PFSK-1 (cell line): Measurements from ENCODE around the gene GALNT18.

ENCODE experiments used
- FOXP2 ChIP-seq: optimal IDR thresholded peaks from 2 replicates; pipeline ENCODE3; 2011; ENCODE audit warnings: borderline replicate concordance, control low read depth, inconsistent platforms; ENCODE audit not compliant: insufficient read depth; ENCODE audit errors: extremely low read length, extremely low read depth
- POLR2AphosphoS5 ChIP-seq: IDR thresholded peaks from 2 replicates; pipeline ENCODE4 v1.6.1; 2012; ENCODE audit warnings: low read depth, mild to moderate bottlenecking, control low read depth, low read length, moderate library complexity
- REST ChIP-seq, 2 experiments: IDR thresholded peaks; 2 replicates each; pipeline versions ENCODE4 v1.6.1 to v1.8.0; 2011 to 2012; ENCODE audit warnings: low read depth in 2 of 2, low read length in 2 of 2, control low read depth in 1 of 2, inconsistent platforms in 1 of 2, mild to moderate bottlenecking in 1 of 2, moderate library complexity in 1 of 2; ENCODE audit not compliant: insufficient read depth in 1 of 2
- SIN3A ChIP-seq: IDR thresholded peaks from 2 replicates; pipeline ENCODE4 v1.6.1; 2012; ENCODE audit warnings: mild to moderate bottlenecking, low read length, moderate library complexity, borderline replicate concordance; ENCODE audit not compliant: insufficient read depth
- TAF1 ChIP-seq: IDR thresholded peaks from 2 replicates; pipeline ENCODE4 v1.6.1; 2012; ENCODE audit warnings: low read length, control low read depth, borderline replicate concordance; ENCODE audit not compliant: insufficient read depth

GALNT18 gene

GRCh38 chr11:11505692-11506091, 116.1 kb downstream of the GALNT18 start:
- no peak for TF ChIP-seq FOXP2
- no peak for TF ChIP-seq REST (IDR thresholded peaks at IDR 0.05; ENCODE audit: insufficient read depth in 1 of 2, low read depth in 2 of 2, low read length in 2 of 2)
- no peak for TF ChIP-seq SIN3A
- TF ChIP-seq TAF1: no peak
- TF ChIP-seq POLR2AphosphoS5: no peak

- no peak for TF ChIP-seq TAF1
- no peak for TF ChIP-seq FOXP2
- no peak for TF ChIP-seq SIN3A
- no peak for TF ChIP-seq POLR2AphosphoS5
- TF ChIP-seq REST (IDR thresholded peaks at IDR 0.05; ENCODE audit: insufficient read depth in 1 of 2, low read depth in 2 of 2, low read length in 2 of 2): no peak
These were observed 116.6 kb downstream of the GALNT18 start for GRCh38 chr11:11505190-11505589.

- TF ChIP-seq REST (IDR thresholded peaks at IDR 0.05; ENCODE audit: insufficient read depth in 1 of 2, low read depth in 2 of 2, low read length in 2 of 2): no peak
- no peak for TF ChIP-seq TAF1
- TF ChIP-seq SIN3A: no peak
- TF ChIP-seq FOXP2: no peak
- TF ChIP-seq POLR2AphosphoS5: no peak
These were observed 117.7 kb downstream of the GALNT18 start for GRCh38 chr11:11504071-11504470.

GRCh38 chr11:11502263-11502861, 119.4 kb downstream of the GALNT18 start:
- TF ChIP-seq POLR2AphosphoS5 (no peak), SIN3A (no peak)

GRCh38 chr11:11501546-11502262, 120.1 kb downstream of the GALNT18 start:
- TF ChIP-seq POLR2AphosphoS5 (no peak), FOXP2 (no peak), TAF1 (no peak), REST (IDR thresholded peaks at IDR 0.05; ENCODE audit: insufficient read depth in 1 of 2, low read depth in 2 of 2, low read length in 2 of 2) (no peak), SIN3A (no peak)
